Colonic mucosa (tissue), 4 donors: ENCODE results near the gene SMNDC1. TPM values are rescaled to one million over a fixed set of nuclear protein-coding genes. Genes with fewer than 3 reads are reported as not detected.

Experiments
- DNase-seq: peaks from one replicate; pipeline ENCODE4 v3.0.0-alpha.2; 2020
- H3K27ac ChIP-seq: fragments of 200-600 bp; one replicate; pipeline ENCODE4 v1.8.0; 2021
- H3K27me3 ChIP-seq: fragments of 200-600 bp; one replicate; pipeline ENCODE4 v1.8.0; 2021
- H3K36me3 ChIP-seq: fragments of 200-600 bp; one replicate; pipeline ENCODE4 v1.8.0; 2021
- H3K4me1 ChIP-seq: fragments of 200-600 bp; one replicate; pipeline ENCODE4 v1.8.0; 2021; ENCODE audit warnings: mild to moderate bottlenecking
- H3K4me3 ChIP-seq: fragments of 200-600 bp; one replicate; pipeline ENCODE4 v1.8.0; 2021
- H3K9ac ChIP-seq, 2 donors: one replicate each; pipeline ENCODE4 v1.7.0; 2013; ENCODE audit warnings: control low read depth in 2 of 2, low read depth in 2 of 2, low read length in 2 of 2
- H3K9me3 ChIP-seq: fragments of 200-600 bp; one replicate; pipeline ENCODE4 v1.8.0; 2021
- CTCF ChIP-seq: fragments of 200-600 bp; IDR thresholded peaks from one replicate; pipeline ENCODE4 v1.8.0; 2022; ENCODE audit warnings: antibody characterized with exemption, mild to moderate bottlenecking
- intact Hi-C: fragments of 100-400 bp; cut with DNase I; formaldehyde crosslinking; loops from one replicate; pipeline ENCODE4 v1.14.1; 2022
- total RNA-seq, 2 donors: library from RNA; stranded (reverse); fragmentation: NEBNext Ultra II Directional in 1 of 2; extraction: Animal tissue kit (Norgen Biotek cat#: 25700) in 1 of 2; gene quantifications; one replicate each; pipeline ENCODE4 v1.2.1, GENCODE V29; 2021
- donor health status: healthy.
- donor health status: DM: no; HTN: no; CAD: no.
- donor health status: DM: no; HTN: no; CAD: no.

Gene SMNDC1
- total RNA-seq, 2 donors from 2014 or later = 24.8 to 32.1 TPM

- Histone ChIP-seq H3K4me3 (no peak overlapping the region), H3K27ac (no peak overlapping the region), H3K9me3 (no peaks in the 10 kb centered on the region), H3K27me3 (no peaks in the 10 kb centered on the region), H3K9ac (no peak overlapping the region), H3K36me3 (peaks cover 12% of the 10 kb centered on the region), H3K4me1 (peaks cover 3% of the 10 kb centered on the region)
- no peak for DNase-seq
- TF ChIP-seq CTCF = no peak
- intact Hi-C loops = no loop called here
Observed at GRCh38 chr10:110284262-110284661, 20.5 kb downstream of the SMNDC1 start.

- no peak overlapping the region for H3K27ac ChIP-seq
- peaks cover 3% of the 10 kb centered on the region for H3K4me1 ChIP-seq
- no peak overlapping the region for H3K9ac ChIP-seq
- intact Hi-C loops = loop anchor here (1.0 to 10.0 kb wide), 3 partner anchors 52 to 395 kb away; no protein-coding TSS in a partner anchor
- H3K4me3 ChIP-seq = no peak overlapping the region
- TF ChIP-seq CTCF = peak; percentile 60
- no peaks in the 10 kb centered on the region for H3K27me3 ChIP-seq
- no peaks in the 10 kb centered on the region for H3K9me3 ChIP-seq
- peak; percentile 65 for DNase-seq
- H3K36me3 ChIP-seq = no peaks in the 10 kb centered on the region
Observed at GRCh38 chr10:110279407-110279986, 25.2 kb downstream of the SMNDC1 start.

GRCh38 chr10:110278562-110279406, 25.9 kb downstream of the SMNDC1 start:
- no peak for DNase-seq
- Histone ChIP-seq H3K27ac (no peak overlapping the region), H3K36me3 (no peaks in the 10 kb centered on the region), H3K4me3 (no peak overlapping the region), H3K9me3 (no peaks in the 10 kb centered on the region), H3K9ac (no peak overlapping the region), H3K4me1 (peaks cover 3% of the 10 kb centered on the region), H3K27me3 (no peaks in the 10 kb centered on the region)
- no peak for TF ChIP-seq CTCF
- intact Hi-C loops = loop anchor here (1.0 to 10.0 kb wide), 3 partner anchors 51 to 394 kb away; no protein-coding TSS in a partner anchor

- Histone ChIP-seq H3K9me3 (no peaks in the 10 kb centered on the region), H3K9ac (no peak overlapping the region), H3K27me3 (no peaks in the 10 kb centered on the region), H3K4me3 (no peak overlapping the region), H3K36me3 (no peaks in the 10 kb centered on the region), H3K4me1 (peaks cover 3% of the 10 kb centered on the region), H3K27ac (no peak overlapping the region)
- intact Hi-C loops = loop anchor here (5.0 to 10.0 kb wide), 2 partner anchors 50 to 393 kb away; no protein-coding TSS in a partner anchor
- DNase-seq = no peak
- TF ChIP-seq CTCF = no peak
Observed at GRCh38 chr10:110277591-110277990, 27.1 kb downstream of the SMNDC1 start.

- no peaks in the 10 kb centered on the region for H3K36me3 ChIP-seq
- H3K27me3 ChIP-seq = no peaks in the 10 kb centered on the region
- no peak for DNase-seq
- H3K4me1 ChIP-seq = peaks cover 3% of the 10 kb centered on the region
- no peak for TF ChIP-seq CTCF
- no peak overlapping the region for H3K27ac ChIP-seq
- intact Hi-C loops = loop anchor here (5.0 to 10.0 kb wide), 2 partner anchors 49 to 392 kb away; no protein-coding TSS in a partner anchor
- H3K4me3 ChIP-seq = no peak overlapping the region
- H3K9ac ChIP-seq = no peak overlapping the region
- H3K9me3 ChIP-seq = no peaks in the 10 kb centered on the region
Observed at GRCh38 chr10:110276603-110277002, 28.1 kb downstream of the SMNDC1 start.
